GM21381 (cell line): ENCODE data around the gene TEX29.

Experiments
- ATAC-seq: cut with Tn5 transposase; IDR thresholded peaks from one replicate; pipeline ENCODE4 v1.9.1; 2021; ENCODE audit warnings: mild to moderate bottlenecking, moderate library complexity; ENCODE audit not compliant: unreplicated experiment

The TEX29 gene

GRCh38 chr13:111367340-111367739, 46.9 kb downstream of the TEX29 start:
- ATAC-seq: no peak

DNA sequence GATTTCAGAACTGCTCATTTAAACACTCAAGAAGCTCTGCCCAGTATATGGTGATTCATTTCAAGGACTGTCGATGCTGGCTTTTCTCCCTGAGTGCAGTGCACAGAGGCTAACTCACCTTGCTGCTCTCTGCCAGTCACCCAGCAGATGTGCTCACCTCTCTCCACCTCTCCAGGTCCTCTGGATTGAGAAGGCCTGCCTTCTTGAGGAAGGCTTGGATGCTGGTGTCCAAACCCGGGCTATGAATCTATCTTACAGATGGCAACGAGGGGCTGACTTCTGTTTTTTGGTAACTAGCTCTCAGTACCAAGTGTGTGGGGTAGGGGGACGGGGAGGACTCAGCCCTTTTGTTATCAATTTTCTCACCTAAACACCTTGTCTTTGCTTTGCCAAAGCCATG, 47.6 kb downstream of the TEX29 start:
- ATAC-seq: no peak

DNA sequence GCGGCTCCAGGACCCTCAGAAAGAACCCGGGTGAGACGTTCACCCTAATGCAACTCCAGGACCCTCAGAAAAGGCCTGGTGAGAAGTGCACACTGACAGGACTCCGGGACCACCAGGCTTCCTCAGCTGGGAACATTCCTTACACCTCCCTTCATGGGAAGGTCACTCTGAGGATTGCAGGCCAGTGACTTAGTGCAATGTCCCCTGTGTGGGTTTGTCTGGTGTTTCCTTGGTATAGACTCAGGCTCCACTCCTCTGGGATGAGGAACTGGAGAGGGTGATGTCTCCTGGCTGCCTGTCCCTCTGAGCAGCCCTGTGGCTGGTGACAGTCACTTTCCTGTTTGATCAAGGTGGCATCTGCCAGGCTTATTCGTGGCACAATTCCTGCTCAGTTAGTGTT, 49.7 kb downstream of the TEX29 start:
- ATAC-seq: no peak

- ATAC-seq: no peak
Measured at GRCh38 chr13:111370570-111371535, 50.4 kb downstream of the TEX29 start.

- ATAC-seq: no peak
Measured at GRCh38 chr13:111371720-111372119, 51.3 kb downstream of the TEX29 start.

- ATAC-seq: no peak
Measured at GRCh38 chr13:111372651-111373425, 52.4 kb downstream of the TEX29 start.

GRCh38 chr13:111373486-111373885, 53.0 kb downstream of the TEX29 start:
- ATAC-seq: no peak

GRCh38 chr13:111380431-111380830, 60.0 kb downstream of the TEX29 start:
- ATAC-seq: no peak

GRCh38 chr13:111382411-111382810, 62.0 kb downstream of the TEX29 start:
- no peak for ATAC-seq

- no peak for ATAC-seq
Measured at GRCh38 chr13:111382877-111383276, 62.4 kb downstream of the TEX29 start.

GRCh38 chr13:111383591-111384440, 63.4 kb downstream of the TEX29 start:
- no peak for ATAC-seq

DNA sequence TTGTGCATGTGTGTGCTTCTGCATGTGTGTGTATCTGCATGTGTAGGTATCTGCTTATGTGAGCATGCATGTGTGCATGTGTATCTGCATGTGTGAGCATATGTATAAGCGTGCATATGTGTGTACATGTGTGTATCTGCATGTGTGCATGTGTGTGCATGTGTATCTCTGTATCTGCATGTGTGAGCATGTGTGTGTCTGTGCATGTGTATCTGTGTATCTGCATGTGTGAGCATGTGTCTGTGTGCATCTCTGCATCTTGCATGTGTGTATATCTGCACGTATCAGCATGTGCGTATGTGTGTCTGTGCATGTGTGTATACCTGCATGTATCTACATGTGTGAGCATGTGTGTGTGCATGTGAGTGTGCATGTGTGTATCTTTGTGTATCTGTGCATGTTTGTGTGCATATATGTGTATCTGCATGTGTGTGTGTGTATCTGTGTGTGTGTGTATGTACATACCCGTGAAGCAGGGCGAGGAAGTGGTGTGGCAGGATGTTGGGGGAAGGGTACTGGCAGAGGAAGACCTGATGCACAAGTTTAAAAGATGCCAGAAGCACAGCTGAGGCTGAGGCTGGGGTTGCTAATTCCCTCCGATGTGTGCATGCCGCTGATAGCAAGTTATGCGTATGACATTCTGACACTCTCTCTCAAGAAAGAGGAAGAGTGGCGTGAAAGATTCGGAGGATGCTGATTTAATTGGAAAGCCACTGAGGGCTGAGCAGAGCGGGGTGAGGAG, 64.2 kb downstream of the TEX29 start:
- no peak for ATAC-seq

DNA sequence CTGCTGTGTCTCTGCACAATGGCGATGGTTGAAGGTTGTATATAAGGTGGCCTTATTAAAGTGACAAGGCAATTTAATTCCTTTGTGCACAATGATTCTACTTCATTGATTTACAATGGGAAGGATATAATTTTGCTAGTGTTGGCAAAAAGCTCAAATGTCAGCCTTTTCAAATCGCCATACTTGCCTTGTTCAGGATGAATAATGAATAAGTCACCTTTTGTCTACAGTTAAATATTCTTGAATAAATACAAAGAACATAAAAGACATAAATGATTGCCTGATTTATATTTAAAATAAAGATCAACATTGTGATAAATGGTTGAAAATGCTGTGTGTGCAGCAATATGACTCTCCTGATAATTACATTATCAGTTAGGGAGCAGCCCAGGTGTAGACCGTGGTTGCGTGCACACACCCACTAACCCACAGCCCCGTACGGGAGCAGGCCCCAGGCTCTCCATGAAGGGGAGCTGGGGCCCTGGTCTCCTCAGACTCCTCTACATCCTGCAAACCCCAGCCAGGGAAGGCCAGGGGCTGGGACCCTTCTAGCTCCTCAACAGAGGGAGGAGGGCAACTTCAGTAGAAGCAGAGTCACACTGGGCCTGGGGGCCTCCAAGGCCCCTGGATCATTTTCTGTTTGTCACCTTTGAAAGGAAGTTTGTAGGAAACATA, 64.9 kb downstream of the TEX29 start:
- ATAC-seq: no peak

- ATAC-seq: no peak
Measured at GRCh38 chr13:111387026-111387871, 66.8 kb downstream of the TEX29 start.

DNA sequence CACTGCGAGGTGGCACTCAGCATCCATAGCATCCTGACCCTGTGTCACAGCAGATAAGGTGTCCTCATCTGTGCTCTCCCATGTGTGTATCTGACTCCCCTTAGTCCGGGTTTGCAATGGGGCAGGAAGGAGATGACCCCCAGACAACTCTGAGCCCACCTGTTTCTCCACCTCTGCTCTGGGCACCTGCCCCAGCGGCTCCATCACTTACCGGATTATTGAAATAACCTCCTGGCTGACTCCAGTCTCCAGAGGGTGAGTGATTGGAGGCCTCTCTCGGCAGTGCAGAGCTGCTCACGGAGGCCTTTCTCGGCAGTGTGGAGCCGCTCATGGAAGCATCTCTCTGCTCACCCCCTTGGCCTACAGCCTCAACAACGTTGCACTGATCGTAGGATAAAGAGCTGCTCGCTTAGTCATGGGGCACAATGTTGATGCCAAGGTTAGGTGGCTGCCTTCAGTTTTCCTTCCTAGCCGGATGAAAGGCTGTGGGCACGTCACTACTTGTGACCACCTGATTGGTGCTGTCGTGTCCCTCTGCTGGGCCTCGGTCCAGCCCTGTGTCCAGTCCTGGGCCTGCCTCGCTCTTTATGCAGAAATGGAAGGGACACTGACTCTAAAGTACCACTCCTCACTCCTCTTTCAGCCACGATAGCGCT, 67.6 kb downstream of the TEX29 start:
- ATAC-seq: no peak

DNA sequence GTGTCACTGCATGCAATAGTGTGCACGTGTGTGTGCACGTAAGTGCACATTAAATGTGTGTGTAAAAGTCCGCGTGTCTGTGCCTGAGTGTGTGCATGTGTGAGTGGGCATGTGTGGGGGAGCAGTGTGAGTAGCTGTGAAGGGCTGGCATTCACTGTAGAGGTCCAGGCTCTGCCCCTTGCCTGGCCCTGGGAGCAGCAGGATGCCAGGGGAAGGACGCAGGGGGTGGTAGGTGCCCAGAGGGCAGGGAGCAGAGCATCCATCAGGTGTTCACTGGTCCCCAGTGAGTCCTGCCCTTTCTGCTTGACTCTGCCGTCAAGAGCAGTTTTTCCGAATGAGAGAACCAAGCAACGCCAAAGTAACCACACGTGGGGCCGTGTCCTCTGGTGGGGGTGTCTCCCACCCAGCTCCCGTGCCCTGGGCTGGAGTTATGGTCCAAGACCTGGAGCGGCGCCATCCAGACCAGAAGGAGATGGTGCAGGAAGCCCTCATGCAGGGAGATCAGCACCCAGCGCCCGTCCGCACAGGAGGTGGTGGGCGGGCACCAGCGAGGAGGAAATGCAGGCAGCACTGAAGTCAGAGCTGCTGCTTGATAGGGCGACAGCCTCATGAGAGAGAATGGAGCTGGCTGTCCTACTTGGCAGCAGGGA, 68.5 kb downstream of the TEX29 start:
- no peak for ATAC-seq

GRCh38 chr13:111389621-111390521, 69.4 kb downstream of the TEX29 start:
- ATAC-seq: no peak
